Smooth muscle cell (in vitro differentiated cells): ENCODE measurements around the gene AP1M1. TPM values are rescaled to one million over a fixed set of nuclear protein-coding genes. Genes with fewer than 3 reads are reported as not detected.

ENCODE experiments used
- DNase-seq: peaks from one replicate; lab custom pipeline; 2025; ENCODE audit not compliant: unreplicated experiment; lab: John Stamatoyannopoulos, UW
- H2AFZ ChIP-seq: fragments of 200-600 bp; sonication (generic); 2 replicates; pipeline ENCODE4 v1.6.0; 2016; ENCODE audit warnings: antibody characterized with exemption, low read depth, mild to moderate bottlenecking
- H3F3A ChIP-seq: fragments of 200-600 bp; sonication (generic); 2 replicates; pipeline ENCODE4 v1.6.0; 2017; ENCODE audit warnings: antibody characterized with exemption, low read depth
- H3K27ac ChIP-seq: fragments of 200-600 bp; sonication (generic); 2 replicates; pipeline ENCODE4 v1.5.1; 2016; ENCODE audit warnings: low read depth, mild to moderate bottlenecking
- H3K27me3 ChIP-seq: fragments of 200-600 bp; sonication (generic); 2 replicates; pipeline ENCODE4 v1.6.1; 2016; ENCODE audit warnings: low read depth, mild to moderate bottlenecking
- H3K36me3 ChIP-seq: fragments of 200-600 bp; sonication (generic); 2 replicates; pipeline ENCODE4 v1.5.1; 2016; ENCODE audit warnings: low read depth
- H3K4me1 ChIP-seq: fragments of 200-600 bp; sonication (generic); 2 replicates; pipeline ENCODE4 v1.5.1; 2016; ENCODE audit warnings: low read depth
- H3K4me2 ChIP-seq: fragments of 200-600 bp; sonication (generic); 2 replicates; pipeline ENCODE4 v1.6.0; 2016; ENCODE audit warnings: mild to moderate bottlenecking
- H3K4me3 ChIP-seq: fragments of 200-600 bp; sonication (generic); 2 replicates; pipeline ENCODE4 v1.5.1; 2016; ENCODE audit warnings: mild to moderate bottlenecking
- H3K79me2 ChIP-seq: fragments of 200-600 bp; sonication (generic); 2 replicates; pipeline ENCODE4 v1.6.0; 2016; ENCODE audit warnings: low read depth, mild to moderate bottlenecking
- H3K9ac ChIP-seq: fragments of 200-600 bp; sonication (generic); 2 replicates; pipeline ENCODE4 v1.6.0; 2016; ENCODE audit warnings: low read depth
- H3K9me3 ChIP-seq: fragments of 200-600 bp; sonication (generic); replicated peaks from 2 replicates; pipeline ENCODE4 v1.5.1; 2016; ENCODE audit warnings: low read depth
- H4K20me1 ChIP-seq: fragments of 200-600 bp; sonication (generic); 2 replicates; pipeline ENCODE4 v1.6.0; 2016; ENCODE audit warnings: low read depth
- CTCF ChIP-seq: fragments of 200-600 bp; sonication (generic); IDR thresholded peaks from 2 replicates; pipeline ENCODE4 v1.5.1; 2017; ENCODE audit warnings: borderline replicate concordance, mild to moderate bottlenecking, antibody characterized with exemption; ENCODE audit not compliant: insufficient read depth, poor library complexity, severe bottlenecking
- WGBS: methylation state at CpG from one replicate; pipeline ENCODE4 v1.1.7; 2016; ENCODE audit warnings: low lambda C conversion rate; 5-methylcytosine and 5-hydroxymethylcytosine counted together
- polyA plus RNA-seq: library from polyadenylated mRNA; unstranded; fragments of >200 nt; fragmentation: Nextera tagmentation; extraction: Ambion mirVana; gene quantifications from 2 replicates; pipeline ENCODE4 v1.2.1, GENCODE V29; 2016
- total RNA-seq: library from RNA; depleted of rRNA; stranded (reverse); fragments of >200 nt; gene quantifications from 2 replicates; pipeline ENCODE4 v1.2.3, GENCODE V29; 2014

The AP1M1 gene
- total and polyA plus RNA-seq, 2 experiments from 2014 or later: 70.6 to 119 TPM

GRCh38 chr19:16218851-16219250 is 21.1 kb downstream of the AP1M1 start:
- peaks cover 23% of the 10 kb centered on the region for H3K79me2 ChIP-seq
- no peak overlapping the region for H3K4me3 ChIP-seq
- DNase-seq: no peak
- no peaks in the 10 kb centered on the region for H3K4me1 ChIP-seq
- H3K27me3 ChIP-seq: no peaks in the 10 kb centered on the region
- no peaks in the 10 kb centered on the region for H3F3A ChIP-seq
- H3K9ac ChIP-seq: no peak overlapping the region
- peaks cover 16% of the 10 kb centered on the region for H3K36me3 ChIP-seq
- H3K4me2 ChIP-seq: no peak overlapping the region
- 92% methylated on average over 2 of the region's 2 CpGs for WGBS
- no peaks in the 10 kb centered on the region for H3K9me3 ChIP-seq
- no peak overlapping the region for H3K27ac ChIP-seq
- H2AFZ ChIP-seq: no peak overlapping the region
- H4K20me1 ChIP-seq: peaks cover 64% of the 10 kb centered on the region
- TF ChIP-seq CTCF: no peak

- H2AFZ ChIP-seq: no peak overlapping the region
- H3K79me2 ChIP-seq: peaks cover 14% of the 10 kb centered on the region
- DNase-seq: no peak
- peaks cover 54% of the 10 kb centered on the region for H4K20me1 ChIP-seq
- H3K27ac ChIP-seq: no peak overlapping the region
- no peaks in the 10 kb centered on the region for H3F3A ChIP-seq
- H3K9me3 ChIP-seq: no peaks in the 10 kb centered on the region
- WGBS: 81% methylated on average over 3 of the region's 3 CpGs
- H3K4me2 ChIP-seq: no peak overlapping the region
- no peak for TF ChIP-seq CTCF
- no peaks in the 10 kb centered on the region for H3K4me1 ChIP-seq
- H3K9ac ChIP-seq: no peak overlapping the region
- no peaks in the 10 kb centered on the region for H3K27me3 ChIP-seq
- no peak overlapping the region for H3K4me3 ChIP-seq
- H3K36me3 ChIP-seq: peaks cover 16% of the 10 kb centered on the region
These were observed 25.1 kb downstream of the AP1M1 start for GRCh38 chr19:16222806-16223205.

- Histone ChIP-seq H3K36me3 (peaks cover 16% of the 10 kb centered on the region), H3K79me2 (peaks cover 14% of the 10 kb centered on the region)
- WGBS: 87% methylated on average over 15 of the region's 15 CpGs
These were observed 26.0 kb downstream of the AP1M1 start for GRCh38 chr19:16223746-16224145.

More at GRCh38 chr19:16223746-16224145, 26.0 kb downstream of the AP1M1 start:
- Histone ChIP-seq H3K4me2 (no peak overlapping the region), H3F3A (no peaks in the 10 kb centered on the region), H2AFZ (no peak overlapping the region), H3K9ac (no peak overlapping the region), H3K27ac (no peak overlapping the region), H3K27me3 (no peaks in the 10 kb centered on the region), H4K20me1 (peaks cover 44% of the 10 kb centered on the region), H3K9me3 (no peaks in the 10 kb centered on the region), H3K4me1 (no peaks in the 10 kb centered on the region), H3K4me3 (no peak overlapping the region)
- no peak for TF ChIP-seq CTCF
- no peak for DNase-seq
